ENCODE results near the gene MEGF6.
A peak's percentile ranks its signal among the peaks of the same experiment; 100 is the strongest.

MEGF6 gene

DNA sequence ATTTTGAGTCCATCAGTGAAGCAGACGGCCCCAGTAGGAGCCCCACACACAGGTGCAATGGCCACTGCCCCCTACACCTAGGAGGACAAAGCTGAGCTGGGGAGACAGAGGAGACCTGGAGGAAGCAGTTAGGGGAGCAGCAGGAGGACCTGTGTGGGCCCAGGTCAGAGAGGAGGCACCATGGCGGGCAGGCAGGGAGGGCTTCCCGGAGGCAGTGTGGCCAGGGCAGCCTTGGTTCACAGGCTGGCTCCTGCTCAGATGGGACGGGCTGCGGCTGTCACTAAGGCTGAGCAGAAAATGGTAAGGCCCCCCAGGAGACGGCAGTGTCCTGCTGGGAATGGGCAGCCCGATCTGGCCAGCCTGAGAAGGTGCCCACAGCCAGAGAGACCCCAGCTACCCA, 15.4 kb downstream of the MEGF6 start:
- no peaks in the 10 kb centered on the region for H3K36me3 ChIP-seq (ENCODE audit: control insufficient read depth, low read length)
- H4K20me1 ChIP-seq (ENCODE audit: control insufficient read depth, insufficient read depth, low read depth, low read length) = no peaks in the 10 kb centered on the region
- H3K9me2 ChIP-seq (replicated peaks; ENCODE audit: control insufficient read depth, low read length) = no peaks in the 10 kb centered on the region
- no peak overlapping the region for H3K4me3 ChIP-seq (ENCODE audit: low read length)
- H3K27me3 ChIP-seq (ENCODE audit: control insufficient read depth, low read length) = no peaks in the 10 kb centered on the region
- 0 out of 2 replicates have a peak, but pooled peaks cover 5% of the 10 kb centered on the region for H3F3A ChIP-seq (ENCODE audit: control insufficient read depth, insufficient read depth)
- H3K9me3 ChIP-seq (ENCODE audit: control insufficient read depth, insufficient read depth, low read length) = no peaks in the 10 kb centered on the region
- TF ChIP-seq, protein P1, sequence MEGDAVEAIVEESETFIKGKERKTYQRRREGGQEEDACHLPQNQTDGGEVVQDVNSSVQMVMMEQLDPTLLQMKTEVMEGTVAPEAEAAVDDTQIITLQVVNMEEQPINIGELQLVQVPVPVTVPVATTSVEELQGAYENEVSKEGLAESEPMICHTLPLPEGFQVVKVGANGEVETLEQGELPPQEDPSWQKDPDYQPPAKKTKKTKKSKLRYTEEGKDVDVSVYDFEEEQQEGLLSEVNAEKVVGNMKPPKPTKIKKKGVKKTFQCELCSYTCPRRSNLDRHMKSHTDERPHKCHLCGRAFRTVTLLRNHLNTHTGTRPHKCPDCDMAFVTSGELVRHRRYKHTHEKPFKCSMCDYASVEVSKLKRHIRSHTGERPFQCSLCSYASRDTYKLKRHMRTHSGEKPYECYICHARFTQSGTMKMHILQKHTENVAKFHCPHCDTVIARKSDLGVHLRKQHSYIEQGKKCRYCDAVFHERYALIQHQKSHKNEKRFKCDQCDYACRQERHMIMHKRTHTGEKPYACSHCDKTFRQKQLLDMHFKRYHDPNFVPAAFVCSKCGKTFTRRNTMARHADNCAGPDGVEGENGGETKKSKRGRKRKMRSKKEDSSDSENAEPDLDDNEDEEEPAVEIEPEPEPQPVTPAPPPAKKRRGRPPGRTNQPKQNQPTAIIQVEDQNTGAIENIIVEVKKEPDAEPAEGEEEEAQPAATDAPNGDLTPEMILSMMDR (IDR thresholded peaks at IDR 0.05; ENCODE audit: low read depth, low read length, poor library complexity, severe bottlenecking) = no peak
- no peak for TF ChIP-seq EZH2phosphoT487 (IDR thresholded peaks at IDR 0.05; ENCODE audit: borderline replicate concordance, low read length)
- H3K79me2 ChIP-seq (ENCODE audit: control insufficient read depth, low read length) = no peaks in the 10 kb centered on the region
- no peak overlapping the region for H3K4me2 ChIP-seq (ENCODE audit: low read length)
- H3K27ac ChIP-seq (ENCODE audit: low read depth, low read length) = no peak overlapping the region
- peaks cover 39% of the 10 kb centered on the region for H3K4me1 ChIP-seq (ENCODE audit: control insufficient read depth, low read length)

DNA sequence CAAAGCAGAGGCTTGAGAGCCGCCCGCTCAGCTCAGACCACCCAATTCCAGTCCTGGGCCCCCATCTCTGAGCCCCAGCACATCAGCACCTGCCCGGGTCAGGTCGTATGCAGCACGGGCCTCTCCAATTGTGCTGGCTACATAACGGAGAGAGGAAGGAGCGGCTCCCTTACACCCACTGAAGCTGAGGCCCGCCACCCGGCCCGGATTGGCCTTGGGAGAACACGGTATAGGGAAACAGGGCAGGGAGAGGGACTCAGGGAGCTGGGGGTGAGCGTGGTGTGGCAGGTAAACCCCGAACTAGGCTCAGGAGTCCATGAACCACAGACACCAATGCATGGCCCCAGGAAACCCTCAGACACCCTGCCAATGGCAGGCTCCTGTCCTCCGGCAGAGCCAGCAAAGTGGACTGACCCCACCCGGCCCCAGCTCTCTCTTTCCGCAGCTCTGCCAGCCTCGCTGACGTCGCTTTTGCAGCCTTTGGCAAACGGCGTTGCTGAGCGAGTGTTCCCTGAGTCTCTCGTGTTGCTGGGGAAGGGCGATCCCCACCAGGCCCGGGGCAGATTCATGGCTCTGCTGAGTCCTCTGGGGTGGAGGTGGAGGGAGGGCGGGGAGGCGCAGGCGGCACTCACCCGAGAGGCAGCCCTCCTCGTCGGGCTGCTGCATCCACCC, 16.5 kb downstream of the MEGF6 start:
- Histone ChIP-seq H3F3A (ENCODE audit: control insufficient read depth, insufficient read depth) (0 out of 2 replicates have a peak, but pooled peaks cover 5% of the 10 kb centered on the region), H3K4me3 (ENCODE audit: low read length) (no peak overlapping the region), H3K4me1 (ENCODE audit: control insufficient read depth, low read length) (peaks cover 39% of the 10 kb centered on the region), H3K9me2 (replicated peaks; ENCODE audit: control insufficient read depth, low read length) (no peaks in the 10 kb centered on the region), H4K20me1 (ENCODE audit: control insufficient read depth, insufficient read depth, low read depth, low read length) (no peaks in the 10 kb centered on the region), H3K27ac (ENCODE audit: low read depth, low read length) (no peak overlapping the region), H3K27me3 (ENCODE audit: control insufficient read depth, low read length) (no peaks in the 10 kb centered on the region), H3K4me2 (ENCODE audit: low read length) (no peak overlapping the region), H3K9me3 (ENCODE audit: control insufficient read depth, insufficient read depth, low read length) (no peaks in the 10 kb centered on the region), H3K36me3 (ENCODE audit: control insufficient read depth, low read length) (no peaks in the 10 kb centered on the region), H3K79me2 (ENCODE audit: control insufficient read depth, low read length) (no peaks in the 10 kb centered on the region)
- TF ChIP-seq, protein P1 (IDR thresholded peaks at IDR 0.05; ENCODE audit: low read depth, low read length, poor library complexity, severe bottlenecking) = no peak
- TF ChIP-seq EZH2phosphoT487 (IDR thresholded peaks at IDR 0.05; ENCODE audit: borderline replicate concordance, low read length) = no peak

DNA sequence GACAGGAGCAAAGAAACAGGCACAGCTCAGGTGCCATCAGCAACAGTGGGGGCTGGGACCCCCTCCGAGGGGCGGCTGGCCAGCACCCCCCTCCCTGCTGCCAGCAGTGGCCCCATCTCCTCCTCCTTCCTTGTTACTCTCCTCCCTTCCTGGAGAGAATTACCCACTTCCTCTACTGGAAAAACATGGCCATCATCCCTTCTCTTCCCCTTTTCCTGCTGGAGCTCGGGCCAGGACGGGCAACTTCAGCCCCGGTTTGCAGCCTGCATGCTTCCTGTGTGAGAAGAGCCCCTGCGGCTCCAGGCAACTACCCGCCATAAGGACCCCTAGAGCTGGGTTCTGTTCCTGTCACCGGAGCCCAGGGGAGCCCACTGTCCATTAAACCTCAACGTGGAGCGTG, 17.6 kb downstream of the MEGF6 start:
- Histone ChIP-seq H3K27ac (ENCODE audit: low read depth, low read length) (no peak overlapping the region), H3K4me2 (ENCODE audit: low read length) (peak overlapping the region; percentile 32; the same call in 1 of the 2 replicates), H3F3A (ENCODE audit: control insufficient read depth, insufficient read depth) (0 out of 2 replicates have a peak, but pooled peaks cover 5% of the 10 kb centered on the region), H3K27me3 (ENCODE audit: control insufficient read depth, low read length) (no peaks in the 10 kb centered on the region), H3K9me3 (ENCODE audit: control insufficient read depth, insufficient read depth, low read length) (no peaks in the 10 kb centered on the region), H3K36me3 (ENCODE audit: control insufficient read depth, low read length) (no peaks in the 10 kb centered on the region), H3K79me2 (ENCODE audit: control insufficient read depth, low read length) (no peaks in the 10 kb centered on the region), H3K4me3 (ENCODE audit: low read length) (no peak overlapping the region), H3K4me1 (ENCODE audit: control insufficient read depth, low read length) (peaks cover 34% of the 10 kb centered on the region), H3K9me2 (replicated peaks; ENCODE audit: control insufficient read depth, low read length) (no peaks in the 10 kb centered on the region), H4K20me1 (ENCODE audit: control insufficient read depth, insufficient read depth, low read depth, low read length) (no peaks in the 10 kb centered on the region)
- TF ChIP-seq, protein P1 (IDR thresholded peaks at IDR 0.05; ENCODE audit: low read depth, low read length, poor library complexity, severe bottlenecking) = no peak
- TF ChIP-seq EZH2phosphoT487 (IDR thresholded peaks at IDR 0.05; ENCODE audit: borderline replicate concordance, low read length) = no peak
